Liver (tissue), 9 donors: Measurements from ENCODE around the gene GATAD1. TPM values are rescaled to one million over a fixed set of nuclear protein-coding genes. Genes with fewer than 3 reads are reported as not detected.
"Not testable (repeated sequence)": the region's sequence is repeated elsewhere in the genome, so short reads cannot be mapped to it uniquely, and the experiment has no call there.

Experiments
- DNase-seq: peaks from one replicate; pipeline ENCODE4 v3.0.0-alpha.2; 2017; ENCODE audit warnings: low spot score
- H3K27ac ChIP-seq, 2 donors: one replicate each; pipeline ENCODE4 v1.7.0; 2013; ENCODE audit warnings: inconsistent platforms in 2 of 2, low read length in 2 of 2, control low read depth in 1 of 2, low read depth in 1 of 2, mild to moderate bottlenecking in 1 of 2
- H3K27me3 ChIP-seq, 4 donors: one replicate each; pipeline versions ENCODE4 v1.6.1 to v1.7.0; 2013; ENCODE audit warnings: low read length in 3 of 4, inconsistent platforms in 1 of 4, mild to moderate bottlenecking in 1 of 4, moderate library complexity in 1 of 4; ENCODE audit not compliant: control insufficient read depth in 4 of 4, insufficient read depth in 4 of 4
- H3K36me3 ChIP-seq, 4 donors: one replicate each; pipeline versions ENCODE4 v1.6.1 to v1.7.0; 2013; ENCODE audit warnings: low read length in 3 of 4, mild to moderate bottlenecking in 3 of 4, low read depth in 1 of 4, moderate library complexity in 1 of 4; ENCODE audit not compliant: control insufficient read depth in 4 of 4, insufficient read depth in 3 of 4
- H3K4me1 ChIP-seq, 4 donors: one replicate each; pipeline versions ENCODE4 v1.6.1 to v1.7.0; 2013; ENCODE audit warnings: low read length in 3 of 4, mild to moderate bottlenecking in 3 of 4, moderate library complexity in 1 of 4; ENCODE audit not compliant: control insufficient read depth in 4 of 4, insufficient read depth in 4 of 4
- H3K4me3 ChIP-seq, 3 donors: one replicate each; pipeline versions ENCODE4 v1.6.1 to v1.7.0; 2013; ENCODE audit warnings: low read length in 3 of 3, control low read depth in 1 of 3, low read depth in 1 of 3, mild to moderate bottlenecking in 1 of 3
- H3K9ac ChIP-seq, 2 donors: one replicate each; pipeline ENCODE4 v1.7.0; 2013; ENCODE audit warnings: low read length in 2 of 2, mild to moderate bottlenecking in 2 of 2, moderate library complexity in 2 of 2, control low read depth in 1 of 2, low read depth in 1 of 2
- H3K9me3 ChIP-seq, 4 donors: one replicate each; pipeline versions ENCODE4 v1.6.1 to v1.7.0; 2013; ENCODE audit warnings: low read length in 3 of 4; ENCODE audit not compliant: control insufficient read depth in 4 of 4
- FOXA1 ChIP-seq: IDR thresholded peaks from 2 replicates; pipeline ENCODE4 v1.6.1; 2016; ENCODE audit warnings: antibody characterized with exemption
- FOXA2 ChIP-seq: IDR thresholded peaks from 2 replicates; pipeline ENCODE4 v1.6.1; 2016; ENCODE audit warnings: antibody characterized with exemption
- HNF4A ChIP-seq, 2 donors: conservative IDR thresholded peaks; 2 replicates each; pipeline ENCODE4 v1.6.1; 2016; ENCODE audit warnings: antibody characterized with exemption in 2 of 2, mild to moderate bottlenecking in 2 of 2
- HNF4G ChIP-seq: IDR thresholded peaks from 2 replicates; pipeline ENCODE4 v1.6.1; 2016; ENCODE audit warnings: antibody characterized with exemption
- RAD21 ChIP-seq, 2 donors: IDR thresholded peaks; 2 replicates each; pipeline ENCODE4 v1.6.1; 2016; ENCODE audit warnings: antibody characterized with exemption in 2 of 2, mild to moderate bottlenecking in 2 of 2
- RXRA ChIP-seq, 2 donors: IDR thresholded peaks; 2 replicates each; pipeline ENCODE4 v1.6.1; 2017 to 2018; ENCODE audit warnings: antibody characterized with exemption in 2 of 2, mild to moderate bottlenecking in 1 of 2
- TAF1 ChIP-seq: conservative IDR thresholded peaks from 2 replicates; pipeline ENCODE4 v1.6.1; 2016; ENCODE audit warnings: antibody characterized with exemption, mild to moderate bottlenecking
- YY1 ChIP-seq: IDR thresholded peaks from 2 replicates; pipeline ENCODE4 v1.6.1; 2016; ENCODE audit warnings: antibody characterized with exemption, mild to moderate bottlenecking
- WGBS: extraction: QIAGEN DNeasy Blood & Tissue Kit; methylation state at CpG from one replicate; pipeline ENCODE4 v1.1.7; 2013; 5-methylcytosine and 5-hydroxymethylcytosine counted together
- polyA plus RNA-seq, 2 donors: library from polyadenylated mRNA; stranded (reverse) in 1 of 2; unstranded in 1 of 2; fragments of 200-250 nt in 1 of 2; fragments of >200 nt in 1 of 2; fragmentation: Nextera tagmentation in 1 of 2; extraction: Ambion mirVana in 1 of 2; gene quantifications; one replicate each; pipeline versions ENCODE4 v1.2.1 to v1.2.3, GENCODE V29; 2013 to 2015
- total RNA-seq, 2 donors: library from RNA; depleted of rRNA; stranded (reverse); fragments of >200 nt; gene quantifications; one replicate each; pipeline ENCODE4 v1.2.3, GENCODE V29; 2014
- TF ChIP-seq, protein P1 (sequence below): IDR thresholded peaks from 2 replicates; pipeline ENCODE4 v1.6.1; 2016; ENCODE audit warnings: antibody characterized with exemption
- donor health status: healthy.
- donor health status: healthy.
- donor health status: healthy.
- donor health status: healthy.
- donor health status: healthy.

GATAD1 gene
- total and polyA plus RNA-seq, 4 donors = 7.8 to 22.8 (median 10.8) TPM

DNA sequence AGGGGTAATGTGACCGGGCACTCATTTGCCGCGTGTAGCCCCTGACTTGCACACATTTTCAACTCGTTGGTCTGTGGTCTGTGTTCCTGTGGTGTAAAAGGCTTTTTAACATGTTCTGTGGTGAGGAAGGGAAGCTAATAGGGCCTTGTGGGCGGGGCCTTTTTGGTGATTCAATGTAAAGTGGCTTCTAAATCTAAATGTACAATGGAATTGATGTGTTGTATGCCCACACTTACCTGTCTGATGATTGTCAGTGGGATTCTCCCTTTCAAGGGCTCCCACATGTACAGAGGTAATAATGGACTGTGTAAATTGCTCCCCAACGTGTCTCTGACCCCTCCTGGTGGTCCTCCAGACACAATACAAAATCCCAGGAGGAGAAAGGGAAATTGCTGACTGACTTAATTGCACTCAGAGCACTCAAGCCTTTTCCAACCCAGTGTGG, 43.1 kb upstream of the GATAD1 start:
- no peak overlapping the region for H3K27ac ChIP-seq
- WGBS = 85% methylated on average over 6 of the region's 6 CpGs
- peaks cover 0 to 2% (median 0%) of the 10 kb centered on the region in 4 donors for H3K36me3 ChIP-seq
- TF ChIP-seq YY1 = no peak
- no peak for TF ChIP-seq FOXA2
- peak in 1 of 2 donors; percentile 12 for TF ChIP-seq RAD21 (IDR thresholded peaks at IDR 0.05)
- peaks cover 0 to 7% (median 3%) of the 10 kb centered on the region in 4 donors for H3K4me1 ChIP-seq
- DNase-seq = no peak
- no peak overlapping the region for H3K4me3 ChIP-seq
- no peaks in the 10 kb centered on the region for H3K9me3 ChIP-seq
- H3K9ac ChIP-seq = no peak overlapping the region
- no peaks in the 10 kb centered on the region for H3K27me3 ChIP-seq

DNA sequence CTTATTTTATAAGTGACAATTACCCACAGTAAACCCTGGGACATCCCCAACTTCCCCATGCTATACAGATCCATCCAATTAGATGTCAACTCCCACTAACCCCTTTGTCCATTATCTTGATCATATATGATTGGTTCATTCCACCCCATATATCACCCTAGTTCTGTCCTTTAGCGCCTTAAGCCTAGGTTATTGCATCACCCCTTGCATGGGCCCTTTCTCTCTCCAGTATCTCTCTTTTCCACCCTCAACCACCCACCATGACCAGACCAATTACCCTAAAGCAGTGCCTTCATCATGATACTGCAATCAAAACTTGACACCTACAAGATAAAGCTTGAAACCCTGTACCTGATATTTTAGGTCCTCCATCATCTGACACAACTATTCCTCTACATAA, 37.9 kb upstream of the GATAD1 start:
- 100% methylated on average over 1 of the region's 1 CpG for WGBS
- no peaks in the 10 kb centered on the region for H3K9me3 ChIP-seq
- no peak overlapping the region for H3K27ac ChIP-seq
- H3K27me3 ChIP-seq = peaks cover 0 to 3% (median 0%) of the 10 kb centered on the region in 4 donors
- TF ChIP-seq TAF1 (no peak), FOXA2 (no peak), FOXA1 (no peak), HNF4A (conservative IDR thresholded peaks at IDR 0.05) (no peak), RXRA (IDR thresholded peaks at IDR 0.05) (no peak), YY1 (no peak)
- no peak overlapping the region for H3K9ac ChIP-seq
- H3K36me3 ChIP-seq = no peaks in the 10 kb centered on the region
- no peak for DNase-seq
- H3K4me1 ChIP-seq = no peaks in the 10 kb centered on the region
- no peak overlapping the region for H3K4me3 ChIP-seq

DNA sequence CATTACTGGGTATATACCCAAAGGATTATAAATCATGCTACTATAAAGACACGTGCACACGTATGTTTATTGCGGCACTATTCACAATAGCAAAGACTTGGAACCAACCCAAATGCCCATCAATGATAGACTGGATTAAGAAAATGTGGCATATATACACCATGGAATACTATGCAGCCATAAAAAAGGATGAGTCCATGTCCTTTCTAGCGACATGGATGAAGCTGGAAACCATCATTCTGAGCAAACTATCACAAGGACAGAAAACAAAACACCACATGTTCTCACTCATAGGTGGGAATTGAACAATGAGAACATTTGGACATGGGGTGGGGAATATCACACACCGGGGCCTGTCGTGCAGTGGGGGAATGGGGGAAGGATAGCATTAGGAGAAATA, 37.1 kb upstream of the GATAD1 start:
- H3K9ac ChIP-seq, H3K4me3 ChIP-seq, H3K36me3 ChIP-seq, H3K9me3 ChIP-seq, H3K27ac ChIP-seq, DNase-seq, H3K27me3 ChIP-seq, H3K4me1 ChIP-seq: not testable (repeated sequence)
- 87% methylated on average over 6 of the region's 6 CpGs for WGBS

DNA sequence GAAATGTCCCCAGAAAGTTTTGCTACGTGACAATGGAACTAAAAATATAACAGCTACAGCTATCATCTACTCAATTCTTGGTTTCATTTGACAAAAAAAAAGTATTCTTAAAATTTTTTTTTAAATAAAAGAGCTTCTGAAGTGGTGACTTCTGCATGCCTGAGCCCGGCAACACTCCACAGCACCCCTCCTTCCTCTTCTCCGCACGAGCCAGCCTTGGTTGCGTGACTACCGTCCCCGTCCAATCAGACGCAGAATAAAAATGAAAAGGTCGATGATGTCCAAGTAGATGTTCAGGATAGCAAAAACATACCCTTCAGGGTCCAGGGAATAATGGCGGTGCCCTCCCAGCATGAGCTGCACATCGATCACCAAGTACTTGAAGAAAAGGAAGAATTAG, 34.5 kb upstream of the GATAD1 start:
- Histone ChIP-seq H3K4me1 (no peaks in the 10 kb centered on the region), H3K4me3 (no peak overlapping the region), H3K27me3 (peaks cover 0 to 3% (median 0%) of the 10 kb centered on the region in 4 donors), H3K9me3 (no peaks in the 10 kb centered on the region), H3K9ac (no peak overlapping the region), H3K27ac (no peak overlapping the region), H3K36me3 (no peaks in the 10 kb centered on the region)
- no peak for TF ChIP-seq RXRA (IDR thresholded peaks at IDR 0.05)
- no peak for TF ChIP-seq HNF4G
- no peak for TF ChIP-seq FOXA1
- TF ChIP-seq, protein P1, sequence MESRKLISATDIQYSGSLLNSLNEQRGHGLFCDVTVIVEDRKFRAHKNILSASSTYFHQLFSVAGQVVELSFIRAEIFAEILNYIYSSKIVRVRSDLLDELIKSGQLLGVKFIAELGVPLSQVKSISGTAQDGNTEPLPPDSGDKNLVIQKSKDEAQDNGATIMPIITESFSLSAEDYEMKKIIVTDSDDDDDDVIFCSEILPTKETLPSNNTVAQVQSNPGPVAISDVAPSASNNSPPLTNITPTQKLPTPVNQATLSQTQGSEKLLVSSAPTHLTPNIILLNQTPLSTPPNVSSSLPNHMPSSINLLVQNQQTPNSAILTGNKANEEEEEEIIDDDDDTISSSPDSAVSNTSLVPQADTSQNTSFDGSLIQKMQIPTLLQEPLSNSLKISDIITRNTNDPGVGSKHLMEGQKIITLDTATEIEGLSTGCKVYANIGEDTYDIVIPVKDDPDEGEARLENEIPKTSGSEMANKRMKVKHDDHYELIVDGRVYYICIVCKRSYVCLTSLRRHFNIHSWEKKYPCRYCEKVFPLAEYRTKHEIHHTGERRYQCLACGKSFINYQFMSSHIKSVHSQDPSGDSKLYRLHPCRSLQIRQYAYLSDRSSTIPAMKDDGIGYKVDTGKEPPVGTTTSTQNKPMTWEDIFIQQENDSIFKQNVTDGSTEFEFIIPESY = no peak
- 89% methylated on average over 11 of the region's 11 CpGs for WGBS
- no peak for DNase-seq
